ENCODE measurements around the gene MACF1.
"Not testable (repeated sequence)": the region's sequence is repeated elsewhere in the genome, so short reads cannot be mapped to it uniquely, and the experiment has no call there.

The MACF1 gene

GRCh38 chr1:39488012-39488545 is 283.6 kb downstream of the MACF1 start:
- DNase-seq = no peak
- Histone ChIP-seq H3K36me3 (peaks cover 31% of the 10 kb centered on the region), H3K4me3 (ENCODE audit: low read depth, low read length) (no peak overlapping the region), H3K27ac (no peak overlapping the region), H3K9me3 (ENCODE audit: severe bottlenecking) (no peaks in the 10 kb centered on the region), H3K27me3 (ENCODE audit: insufficient read depth, low read depth, severe bottlenecking) (peaks cover 13% of the 10 kb centered on the region)
- TF ChIP-seq CTCF (IDR thresholded peaks at IDR 0.05; ENCODE audit: low read depth, low read length) = no peak

GRCh38 chr1:39488793-39489566 is 284.5 kb downstream of the MACF1 start:
- TF ChIP-seq CTCF (IDR thresholded peaks at IDR 0.05; ENCODE audit: low read depth, low read length) = no peak
- Histone ChIP-seq H3K27ac (no peak overlapping the region), H3K27me3 (ENCODE audit: insufficient read depth, low read depth, severe bottlenecking) (peaks cover 13% of the 10 kb centered on the region), H3K36me3 (peaks cover 25% of the 10 kb centered on the region), H3K4me3 (ENCODE audit: low read depth, low read length) (no peak overlapping the region), H3K9me3 (ENCODE audit: severe bottlenecking) (no peaks in the 10 kb centered on the region)
- no peak for DNase-seq

- no peak for TF ChIP-seq CTCF (IDR thresholded peaks at IDR 0.05; ENCODE audit: low read depth, low read length)
- no peak for DNase-seq
- no peak overlapping the region for H3K27ac ChIP-seq
- H3K9me3 ChIP-seq (ENCODE audit: severe bottlenecking) = no peaks in the 10 kb centered on the region
- no peak overlapping the region for H3K4me3 ChIP-seq (ENCODE audit: low read depth, low read length)
- peaks cover 21% of the 10 kb centered on the region for H3K36me3 ChIP-seq
- peaks cover 13% of the 10 kb centered on the region for H3K27me3 ChIP-seq (ENCODE audit: insufficient read depth, low read depth, severe bottlenecking)
Measured at GRCh38 chr1:39489567-39490239, 285.2 kb downstream of the MACF1 start.

GRCh38 chr1:39490596-39491145 is 286.2 kb downstream of the MACF1 start:
- H3K9me3 ChIP-seq (ENCODE audit: severe bottlenecking) = no peaks in the 10 kb centered on the region
- peak overlapping the region; percentile 41 for H3K4me3 ChIP-seq (ENCODE audit: low read depth, low read length)
- peak; percentile 26 for DNase-seq
- peaks cover 12% of the 10 kb centered on the region for H3K36me3 ChIP-seq
- peaks cover 13% of the 10 kb centered on the region for H3K27me3 ChIP-seq (ENCODE audit: insufficient read depth, low read depth, severe bottlenecking)
- H3K27ac ChIP-seq = no peak overlapping the region
- TF ChIP-seq CTCF (IDR thresholded peaks at IDR 0.05; ENCODE audit: low read depth, low read length) = no peak

GRCh38 chr1:39491146-39491921 is 286.8 kb downstream of the MACF1 start, which contains the start of gene BMP8A:
Gene BMP8A (plus strand): TSS chr1:39491636. CDS start chr1:39491992, 356 bp downstream.
- Histone ChIP-seq H3K36me3 (peaks cover 7% of the 10 kb centered on the region), H3K4me3 (ENCODE audit: low read depth, low read length) (peak within 1 kb of the TSS; percentile 47), H3K27me3 (ENCODE audit: insufficient read depth, low read depth, severe bottlenecking) (peaks cover 13% of the 10 kb centered on the region), H3K27ac (no peak within 1 kb of the TSS), H3K9me3 (ENCODE audit: severe bottlenecking) (no peaks in the 10 kb centered on the region)
- no peak for TF ChIP-seq CTCF (IDR thresholded peaks at IDR 0.05; ENCODE audit: low read depth, low read length)
- DNase-seq = peak; percentile 75

- H3K4me3 ChIP-seq (ENCODE audit: low read depth, low read length); DNase-seq; H3K36me3 ChIP-seq; H3K9me3 ChIP-seq (ENCODE audit: severe bottlenecking); H3K27ac ChIP-seq: not testable (repeated sequence)
- peaks cover 13% of the 10 kb centered on the region for H3K27me3 ChIP-seq (ENCODE audit: insufficient read depth, low read depth, severe bottlenecking)
Measured at GRCh38 chr1:39492118-39493042, 287.9 kb downstream of the MACF1 start.

GRCh38 chr1:39493043-39493810 is 288.7 kb downstream of the MACF1 start:
- H3K27me3 ChIP-seq (ENCODE audit: insufficient read depth, low read depth, severe bottlenecking) = peaks cover 13% of the 10 kb centered on the region
- not testable (repeated sequence) for H3K27ac ChIP-seq

More at GRCh38 chr1:39493043-39493810, 288.7 kb downstream of the MACF1 start:
- H3K4me3 ChIP-seq (ENCODE audit: low read depth, low read length); H3K9me3 ChIP-seq (ENCODE audit: severe bottlenecking); DNase-seq; H3K36me3 ChIP-seq: not testable (repeated sequence)
